HepG2 (cell line): ENCODE measurements around the gene PARP8. TPM values are rescaled to one million over a fixed set of nuclear protein-coding genes. Genes with fewer than 3 reads are reported as not detected.

Source experiments
- ATAC-seq: fragments of 200-7000 bp; cut with Tn5 transposase; 3 replicates; pipeline ENCODE4 v1.9.1; 2020; ENCODE audit warnings: mild to moderate bottlenecking, moderate library complexity
- BruUV-seq: library from RNA; stranded (reverse); fragments of 400-500 nt; replicated peaks from 2 replicates; lab custom pipeline; 2021; lab: Mats Ljungman, UMichigan
- CTCF ChIA-PET: fragments of 300-600 bp; formaldehyde crosslinking; extraction: SDS; loops from one replicate; lab custom pipeline; 2021; ENCODE audit warnings: low total read pairs, inconsistent platforms, low intra/inter-chr PET ratio; lab: Yijun Ruan, JAX
- POLR2A ChIA-PET: fragments of 350-600 bp; sonication (Branson Sonifier 250); formaldehyde crosslinking; loops from one replicate; lab custom pipeline; 2020; ENCODE audit warnings: antibody characterized with exemption, inconsistent platforms; lab: Yijun Ruan, JAX
- DNase-seq: peaks from one replicate; pipeline ENCODE4 v3.0.0-alpha.2; 2015; ENCODE audit warnings: low spot score
- FAIRE-seq: peaks from 3 replicates; lab custom pipeline; 2011; peaks lifted over from hg19 to GRCh38; lab: Jason Lieb, UNC
- H2AFZ ChIP-seq: one replicate; pipeline ENCODE4 v1.6.1; 2011; ENCODE audit warnings: low read length, inconsistent platforms
- H3K27ac ChIP-seq: fragments of 300-600 bp; 3 replicates; pipeline ENCODE4 v1.8.0; 2011; ENCODE audit warnings: mixed run types, mild to moderate bottlenecking, mixed read lengths, low read length, inconsistent platforms; ENCODE audit not compliant: insufficient read depth; ENCODE audit errors: extremely low read length
- H3K27me3 ChIP-seq, 2 experiments: fragments of 200-600 bp in 1 of 2; 2 replicates in 1 of 2; 3 replicates in 1 of 2; pipeline versions ENCODE4 v1.6.0 to v1.8.0; 2011; ENCODE audit warnings: low read length in 2 of 2, mild to moderate bottlenecking in 2 of 2, moderate library complexity in 2 of 2, inconsistent platforms in 1 of 2; ENCODE audit not compliant: insufficient read depth in 2 of 2, control insufficient read depth in 1 of 2
- H3K36me3 ChIP-seq, 2 experiments: fragments of 200-600 bp in 1 of 2; replicated peaks in 1 of 2; 2 replicates in 1 of 2; 3 replicates in 1 of 2; pipeline versions ENCODE4 v1.5.1 to v1.8.0; 2011; ENCODE audit warnings: low read length in 2 of 2, inconsistent platforms in 1 of 2; ENCODE audit not compliant: insufficient read depth in 2 of 2, control insufficient read depth in 1 of 2
- H3K4me1 ChIP-seq: 2 replicates; pipeline ENCODE4 v1.5.1; 2012; ENCODE audit warnings: low read length, inconsistent platforms; ENCODE audit not compliant: insufficient read depth
- H3K4me2 ChIP-seq: 2 replicates; pipeline ENCODE4 v1.6.0; 2011; ENCODE audit warnings: low read depth, low read length, inconsistent platforms
- H3K4me3 ChIP-seq, 3 experiments: fragments of 200-600 bp in 1 of 3; sonication (generic), shearing (Covaris generic) in 1 of 3; replicated peaks in 1 of 3; 2 replicates each; pipeline ENCODE4 v1.5.1; 2011 to 2016; ENCODE audit warnings: low read length in 3 of 3, inconsistent platforms in 2 of 3, low read depth in 2 of 3, mild to moderate bottlenecking in 2 of 3, control low read depth in 1 of 3, mixed read lengths in 1 of 3; ENCODE audit not compliant: insufficient read depth in 1 of 3
- H3K79me2 ChIP-seq: one replicate; pipeline ENCODE4 v1.6.1; 2011; ENCODE audit warnings: low read length, inconsistent platforms; ENCODE audit not compliant: insufficient read depth
- H3K9ac ChIP-seq: 2 replicates; pipeline ENCODE4 v1.6.0; 2011; ENCODE audit warnings: mild to moderate bottlenecking, low read depth, low read length, inconsistent platforms; ENCODE audit not compliant: insufficient read depth
- H3K9me3 ChIP-seq: 2 replicates; pipeline ENCODE4 v1.5.1; 2012; ENCODE audit warnings: mild to moderate bottlenecking, low read length
- H4K20me1 ChIP-seq: 2 replicates; pipeline ENCODE4 v1.6.0; 2011; ENCODE audit warnings: inconsistent platforms, mild to moderate bottlenecking, low read length, moderate library complexity; ENCODE audit not compliant: insufficient read depth
- PCBP2 ChIP-seq: fragments of 200-400 bp; formaldehyde crosslinking; optimal IDR thresholded peaks from 2 replicates; pipeline ENCODE3; 2018; ENCODE audit warnings: low read length, low read depth; ENCODE audit not compliant: poor library complexity, severe bottlenecking
- ZNF781 ChIP-seq: sonication (generic); formaldehyde crosslinking; IDR thresholded peaks from 2 replicates; pipeline ENCODE4 v1.5.1; 2020; ENCODE audit warnings: borderline replicate concordance, mild to moderate bottlenecking, missing genetic modification reagents; ENCODE audit errors: not compliant biosample characterization
- WGBS: methylation state at CpG from one replicate; pipeline ENCODE4 v1.1.6; 2017; ENCODE audit warnings: low lambda C conversion rate; 5-methylcytosine and 5-hydroxymethylcytosine counted together
- in situ Hi-C: cut with HindIII; loops from 2 replicates; pipeline ENCODE4 v1.10.0; 2017; ENCODE audit warnings: low pct_unique_long_range_greater_than_20kb; ENCODE audit not compliant: extremely low pct_ligation_motif_present
- intact Hi-C: fragments of 100-400 bp; cut with micrococcal nuclease; formaldehyde crosslinking; loops from one replicate; pipeline ENCODE4 v1.10.0; 2022; ENCODE audit not compliant: unreplicated experiment
- polyA plus RNA-seq, 8 experiments: library from polyadenylated mRNA; depleted of rRNA in 3 of 8; stranded (reverse) in 7 of 8; unstranded in 1 of 8; fragments of >200 nt; fragmentation: Illumina TruSeq in 4 of 8; extraction: Trizol in 4 of 8; gene quantifications; 2 replicates each; pipeline versions ENCODE4 v1.2.1 to v1.2.3, GENCODE V29; 2011 to 2016; ENCODE audit warnings: low read depth in 4 of 8, missing spikeins in 1 of 8, mixed read lengths in 1 of 8; ENCODE audit not compliant: insufficient read depth in 1 of 8
- total RNA-seq, 5 experiments: library from RNA; depleted of rRNA; stranded (reverse); fragments of >200 nt; fragmentation: Illumina TruSeq; extraction: Trizol; gene quantifications; 2 replicates each; pipeline ENCODE4 v1.2.3, GENCODE V29; 2016; ENCODE audit warnings: low read depth in 1 of 5

Gene PARP8
- total and polyA plus RNA-seq, 2 of the 13 experiments (the other 11 are each of a cell fraction or from before 2014, with no cell fraction given), result 0.11 to 0.29 TPM

- intact Hi-C loops (no loop called here), in situ Hi-C loops (no loop called here)
- no peak overlapping the region for H3K27ac ChIP-seq
- no peaks in the 10 kb centered on the region for H3K36me3 ChIP-seq
- H3K9ac ChIP-seq, result no peak overlapping the region
- ChIA-PET CTCF (no interaction called here), POLR2A (no interaction called here)
- 57% methylated on average over 5 of the region's 5 CpGs for WGBS
- no peaks in the 10 kb centered on the region for H4K20me1 ChIP-seq
- FAIRE-seq, result no peak
- BruUV-seq, result no TSS peak
- H3K4me3 ChIP-seq, result no peak overlapping the region
- no peaks in the 10 kb centered on the region for H3K79me2 ChIP-seq
- H3K4me2 ChIP-seq, result no peak overlapping the region
- no peak for TF ChIP-seq ZNF781 (CRISPR knock-in tag)
- no peaks in the 10 kb centered on the region for H3K4me1 ChIP-seq
- ATAC-seq, result no peak
- no peak overlapping the region for H2AFZ ChIP-seq
- H3K9me3 ChIP-seq, result no peaks in the 10 kb centered on the region
- no peaks in the 10 kb centered on the region for H3K27me3 ChIP-seq
- DNase-seq, result no peak
Observed at GRCh38 chr5:50730336-50730735, 63.9 kb downstream of the PARP8 start.

GRCh38 chr5:50730841-50731240, 64.4 kb downstream of the PARP8 start:
- Histone ChIP-seq H3K9me3 (no peaks in the 10 kb centered on the region), H3K27me3 (no peaks in the 10 kb centered on the region), H3K4me2 (no peak overlapping the region), H3K36me3 (no peaks in the 10 kb centered on the region), H4K20me1 (no peaks in the 10 kb centered on the region), H3K4me1 (no peaks in the 10 kb centered on the region), H3K9ac (no peak overlapping the region), H3K27ac (no peak overlapping the region), H3K4me3 (no peak overlapping the region), H2AFZ (no peak overlapping the region), H3K79me2 (no peaks in the 10 kb centered on the region)
- ATAC-seq, result no peak
- BruUV-seq, result no TSS peak
- TF ChIP-seq PCBP2, result no peak
- in situ Hi-C loops, result no loop called here
- intact Hi-C loops, result no loop called here
- CTCF ChIA-PET, result no interaction called here
- 51% methylated on average over 4 of the region's 4 CpGs for WGBS
- DNase-seq, result no peak
- POLR2A ChIA-PET, result no interaction called here
- no peak for FAIRE-seq
